ENCODE data around the gene BDKRB2.

The BDKRB2 gene

DNA sequence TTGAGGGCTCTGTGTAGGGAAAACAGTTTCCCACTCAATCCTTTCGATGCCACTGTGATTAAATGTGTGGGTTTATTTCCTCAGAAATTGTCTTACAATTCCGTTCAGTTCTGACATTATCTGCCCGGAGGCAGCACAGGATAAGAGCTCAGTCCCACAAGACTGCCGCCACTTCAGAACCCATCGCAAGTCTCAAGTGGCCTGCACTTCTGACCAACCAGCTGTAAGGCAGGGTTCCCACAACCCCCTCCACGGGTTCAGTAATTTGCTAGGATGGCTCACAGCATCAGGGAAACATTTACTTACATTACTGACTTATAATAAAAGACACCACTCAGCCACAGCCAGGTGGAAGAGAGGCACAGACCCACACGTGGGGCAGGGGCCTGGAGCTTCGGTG is 17.2 kb downstream of the BDKRB2 start (continued):
- TF ChIP-seq, protein P1, sequence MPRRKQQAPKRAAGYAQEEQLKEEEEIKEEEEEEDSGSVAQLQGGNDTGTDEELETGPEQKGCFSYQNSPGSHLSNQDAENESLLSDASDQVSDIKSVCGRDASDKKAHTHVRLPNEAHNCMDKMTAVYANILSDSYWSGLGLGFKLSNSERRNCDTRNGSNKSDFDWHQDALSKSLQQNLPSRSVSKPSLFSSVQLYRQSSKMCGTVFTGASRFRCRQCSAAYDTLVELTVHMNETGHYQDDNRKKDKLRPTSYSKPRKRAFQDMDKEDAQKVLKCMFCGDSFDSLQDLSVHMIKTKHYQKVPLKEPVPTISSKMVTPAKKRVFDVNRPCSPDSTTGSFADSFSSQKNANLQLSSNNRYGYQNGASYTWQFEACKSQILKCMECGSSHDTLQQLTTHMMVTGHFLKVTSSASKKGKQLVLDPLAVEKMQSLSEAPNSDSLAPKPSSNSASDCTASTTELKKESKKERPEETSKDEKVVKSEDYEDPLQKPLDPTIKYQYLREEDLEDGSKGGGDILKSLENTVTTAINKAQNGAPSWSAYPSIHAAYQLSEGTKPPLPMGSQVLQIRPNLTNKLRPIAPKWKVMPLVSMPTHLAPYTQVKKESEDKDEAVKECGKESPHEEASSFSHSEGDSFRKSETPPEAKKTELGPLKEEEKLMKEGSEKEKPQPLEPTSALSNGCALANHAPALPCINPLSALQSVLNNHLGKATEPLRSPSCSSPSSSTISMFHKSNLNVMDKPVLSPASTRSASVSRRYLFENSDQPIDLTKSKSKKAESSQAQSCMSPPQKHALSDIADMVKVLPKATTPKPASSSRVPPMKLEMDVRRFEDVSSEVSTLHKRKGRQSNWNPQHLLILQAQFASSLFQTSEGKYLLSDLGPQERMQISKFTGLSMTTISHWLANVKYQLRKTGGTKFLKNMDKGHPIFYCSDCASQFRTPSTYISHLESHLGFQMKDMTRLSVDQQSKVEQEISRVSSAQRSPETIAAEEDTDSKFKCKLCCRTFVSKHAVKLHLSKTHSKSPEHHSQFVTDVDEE (CRISPR knock-in tag; IDR thresholded peaks at IDR 0.05) = no peak
- TF ChIP-seq, protein P2, sequence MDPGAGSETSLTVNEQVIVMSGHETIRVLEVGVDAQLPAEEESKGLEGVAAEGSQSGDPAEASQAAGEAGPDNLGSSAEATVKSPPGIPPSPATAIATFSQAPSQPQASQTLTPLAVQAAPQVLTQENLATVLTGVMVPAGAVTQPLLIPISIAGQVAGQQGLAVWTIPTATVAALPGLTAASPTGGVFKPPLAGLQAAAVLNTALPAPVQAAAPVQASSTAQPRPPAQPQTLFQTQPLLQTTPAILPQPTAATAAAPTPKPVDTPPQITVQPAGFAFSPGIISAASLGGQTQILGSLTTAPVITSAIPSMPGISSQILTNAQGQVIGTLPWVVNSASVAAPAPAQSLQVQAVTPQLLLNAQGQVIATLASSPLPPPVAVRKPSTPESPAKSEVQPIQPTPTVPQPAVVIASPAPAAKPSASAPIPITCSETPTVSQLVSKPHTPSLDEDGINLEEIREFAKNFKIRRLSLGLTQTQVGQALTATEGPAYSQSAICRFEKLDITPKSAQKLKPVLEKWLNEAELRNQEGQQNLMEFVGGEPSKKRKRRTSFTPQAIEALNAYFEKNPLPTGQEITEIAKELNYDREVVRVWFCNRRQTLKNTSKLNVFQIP (CRISPR knock-in tag; IDR thresholded peaks at IDR 0.05; ENCODE audit: borderline replicate concordance, low read depth) = no peak
- TF ChIP-seq RARB (CRISPR knock-in tag; IDR thresholded peaks at IDR 0.05) = no peak
- TF ChIP-seq TCF4 (CRISPR knock-in tag; IDR thresholded peaks at IDR 0.05; ENCODE audit: borderline replicate concordance) = no peak
- TF ChIP-seq ZFP3 (CRISPR knock-in tag; IDR thresholded peaks at IDR 0.05) = no peak

DNA sequence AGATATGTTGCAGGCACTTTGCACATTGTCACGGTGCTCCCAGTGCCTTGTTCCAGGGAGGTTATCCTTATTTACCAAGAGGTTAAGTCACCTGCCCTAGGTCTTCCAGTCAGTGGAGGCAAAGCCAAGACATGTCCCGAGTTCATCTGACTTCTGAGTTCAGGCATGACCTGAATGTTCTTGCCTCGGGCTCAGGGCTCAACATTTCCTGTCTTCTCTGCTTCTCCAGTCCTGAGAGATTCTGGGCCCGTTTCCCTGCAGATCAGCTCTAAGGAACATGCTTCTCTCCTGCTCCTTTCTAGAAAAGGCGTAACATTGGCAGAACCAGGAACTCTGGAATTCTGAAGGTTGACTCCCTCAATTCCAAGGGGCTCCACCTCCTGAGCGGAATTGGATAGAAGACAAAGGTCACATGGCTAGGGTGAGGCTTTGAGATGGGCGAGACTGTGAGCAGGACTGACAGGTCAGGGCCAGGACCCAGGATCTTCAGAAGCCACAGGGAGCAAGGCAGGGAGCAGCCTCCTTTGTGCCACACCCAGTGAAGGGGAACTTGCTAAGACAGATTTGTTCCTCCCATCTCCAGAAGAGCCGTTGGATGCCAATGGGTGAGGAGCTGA is 19.9 kb downstream of the BDKRB2 start:
- TF ChIP-seq, protein P2 (CRISPR knock-in tag; IDR thresholded peaks at IDR 0.05; ENCODE audit: borderline replicate concordance, low read depth) = no peak
- TF ChIP-seq ZC3H10 (CRISPR knock-in tag; IDR thresholded peaks at IDR 0.05) = no peak
- no peak for TF ChIP-seq RARB (CRISPR knock-in tag; IDR thresholded peaks at IDR 0.05)
- no peak for TF ChIP-seq ZFP30 (CRISPR knock-in tag; IDR thresholded peaks at IDR 0.05)
- TF ChIP-seq BACH2 (CRISPR knock-in tag; IDR thresholded peaks at IDR 0.05; ENCODE audit: borderline replicate concordance) = no peak
- TF ChIP-seq SNAI2 (CRISPR knock-in tag; IDR thresholded peaks at IDR 0.05) = no peak
- TF ChIP-seq ESRRG (CRISPR knock-in tag; IDR thresholded peaks at IDR 0.05) = no peak
- no peak for TF ChIP-seq ISL1 (CRISPR knock-in tag; IDR thresholded peaks at IDR 0.05)
- TF ChIP-seq TOX (CRISPR knock-in tag; IDR thresholded peaks at IDR 0.05; ENCODE audit: borderline replicate concordance) = no peak
- no peak for TF ChIP-seq ZNF8 (CRISPR knock-in tag; IDR thresholded peaks at IDR 0.05)
- no peak for TF ChIP-seq PPARA (CRISPR knock-in tag; IDR thresholded peaks at IDR 0.05; ENCODE audit: borderline replicate concordance)
- TF ChIP-seq ZFP3 (CRISPR knock-in tag; IDR thresholded peaks at IDR 0.05) = no peak
- TF ChIP-seq, protein P3, sequence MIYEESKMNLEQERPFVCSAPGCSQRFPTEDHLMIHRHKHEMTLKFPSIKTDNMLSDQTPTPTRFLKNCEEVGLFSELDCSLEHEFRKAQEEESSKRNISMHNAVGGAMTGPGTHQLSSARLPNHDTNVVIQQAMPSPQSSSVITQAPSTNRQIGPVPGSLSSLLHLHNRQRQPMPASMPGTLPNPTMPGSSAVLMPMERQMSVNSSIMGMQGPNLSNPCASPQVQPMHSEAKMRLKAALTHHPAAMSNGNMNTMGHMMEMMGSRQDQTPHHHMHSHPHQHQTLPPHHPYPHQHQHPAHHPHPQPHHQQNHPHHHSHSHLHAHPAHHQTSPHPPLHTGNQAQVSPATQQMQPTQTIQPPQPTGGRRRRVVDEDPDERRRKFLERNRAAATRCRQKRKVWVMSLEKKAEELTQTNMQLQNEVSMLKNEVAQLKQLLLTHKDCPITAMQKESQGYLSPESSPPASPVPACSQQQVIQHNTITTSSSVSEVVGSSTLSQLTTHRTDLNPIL (CRISPR knock-in tag; IDR thresholded peaks at IDR 0.05; ENCODE audit: low read depth) = no peak
- TF ChIP-seq, protein P1 (CRISPR knock-in tag; IDR thresholded peaks at IDR 0.05) = no peak
- no peak for TF ChIP-seq TCF4 (CRISPR knock-in tag; IDR thresholded peaks at IDR 0.05; ENCODE audit: borderline replicate concordance)
- no peak for ATAC-seq

DNA sequence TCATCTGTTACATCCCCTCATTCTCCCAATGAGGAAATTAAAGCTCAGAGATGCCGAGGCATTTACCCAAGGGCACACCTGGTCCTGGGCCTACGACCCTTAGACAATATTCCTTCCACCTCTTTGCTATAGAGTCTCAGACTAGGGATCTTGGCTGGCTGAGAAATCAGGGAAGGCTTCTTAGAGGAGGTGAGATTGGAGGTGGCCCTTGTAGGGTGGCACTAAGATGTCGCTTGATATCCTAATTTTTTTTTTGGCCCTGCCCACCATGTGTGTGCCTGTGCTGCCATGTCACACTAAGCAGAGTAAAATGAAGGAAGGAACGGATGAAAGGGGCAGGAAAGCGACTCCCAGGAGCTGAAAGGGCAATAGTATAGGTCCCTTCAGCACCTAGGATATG is 20.6 kb downstream of the BDKRB2 start:
- no peak for ATAC-seq
- TF ChIP-seq, protein P2 (CRISPR knock-in tag; IDR thresholded peaks at IDR 0.05; ENCODE audit: borderline replicate concordance, low read depth) = no peak
- TF ChIP-seq OSR1 (CRISPR knock-in tag; IDR thresholded peaks at IDR 0.05) = no peak

Data from SK-N-SH treated with all-trans-retinoic acid at 6 μM for 48 hours (cell line).